NT2/D1 (cell line): ENCODE measurements around the gene LMAN2.

Source experiments
- DNase-seq: peaks from one replicate; pipeline ENCODE4 v3.0.0-alpha.2; 2011; ENCODE audit warnings: low read depth, low spot score
- H3K27me3 ChIP-seq: 2 replicates; pipeline ENCODE4 v1.6.0; 2011; ENCODE audit warnings: mild to moderate bottlenecking; ENCODE audit not compliant: insufficient read length, insufficient read depth
- H3K36me3 ChIP-seq: 2 replicates; pipeline ENCODE4 v1.6.1; 2011; ENCODE audit warnings: mild to moderate bottlenecking, low read length, mixed read lengths; ENCODE audit not compliant: insufficient read depth, insufficient read length
- H3K4me1 ChIP-seq: 2 replicates; pipeline ENCODE4 v1.5.1; 2011; ENCODE audit not compliant: insufficient read depth, insufficient read length
- H3K4me3 ChIP-seq: 2 replicates; pipeline ENCODE4 v1.5.1; 2011; ENCODE audit warnings: low read depth; ENCODE audit not compliant: insufficient read length
- H3K9ac ChIP-seq: 2 replicates; pipeline ENCODE4 v1.6.0; 2011; ENCODE audit warnings: low read depth; ENCODE audit not compliant: insufficient read length
- H3K9me3 ChIP-seq: 2 replicates; pipeline ENCODE4 v1.5.1; 2011; ENCODE audit warnings: mild to moderate bottlenecking, low read length; ENCODE audit not compliant: insufficient read depth
- SUZ12 ChIP-seq: IDR thresholded peaks from 2 replicates; pipeline ENCODE4 v1.6.1; 2011; ENCODE audit not compliant: insufficient read length, insufficient read depth; ENCODE audit errors: extremely low read depth
- YY1 ChIP-seq: IDR thresholded peaks from 2 replicates; pipeline ENCODE4 v1.6.1; 2011; ENCODE audit not compliant: insufficient read length, insufficient read depth
- ZNF274 ChIP-seq: IDR thresholded peaks from 2 replicates; pipeline ENCODE4 v1.6.1; 2011; ENCODE audit warnings: mild to moderate bottlenecking, low read depth, low read length

Gene LMAN2

DNA sequence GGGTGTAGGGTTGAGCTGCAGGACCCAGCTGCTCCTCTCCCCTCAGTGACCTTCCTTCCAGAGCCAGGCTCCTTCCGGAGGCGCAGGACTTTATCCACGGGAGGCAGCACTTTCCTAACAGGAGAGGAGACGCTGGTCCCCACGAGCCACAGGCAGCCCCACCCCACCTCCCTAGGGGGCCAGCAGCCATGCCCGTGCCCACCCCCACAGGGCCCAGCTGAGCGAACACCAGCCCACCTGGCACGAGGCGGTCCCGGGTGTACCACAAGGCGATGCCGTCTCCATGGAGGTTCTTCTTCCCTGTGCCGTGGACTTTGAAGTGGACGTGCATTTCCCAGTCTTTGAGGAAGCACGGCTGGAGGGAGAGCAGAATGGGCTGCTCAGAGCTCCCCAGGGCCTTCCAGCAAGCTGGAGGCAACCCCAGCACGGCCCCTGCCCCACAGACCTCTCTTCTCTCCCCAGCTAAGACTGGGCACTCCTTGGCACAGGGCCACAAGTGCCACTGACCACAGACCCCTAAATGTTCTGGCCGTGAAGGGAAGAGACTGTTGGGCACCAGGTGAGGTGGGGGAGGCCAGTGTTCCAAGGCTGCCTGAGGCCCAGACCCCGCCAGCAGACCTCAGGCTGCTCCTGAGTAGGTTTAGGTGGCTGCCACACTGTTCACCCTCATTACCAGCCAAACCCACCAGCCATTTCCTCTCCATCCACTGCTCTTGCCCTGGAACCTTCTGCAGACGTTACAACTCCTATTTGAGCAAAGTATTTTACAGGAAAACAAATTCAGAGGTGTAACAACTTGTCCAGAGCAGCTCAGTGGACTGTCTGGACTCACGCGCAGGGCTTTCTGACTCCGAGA is 13.0 kb downstream of the LMAN2 start:
- Histone ChIP-seq H3K9ac (no peak overlapping the region), H3K27me3 (no peaks in the 10 kb centered on the region), H3K36me3 (peaks cover 80% of the 10 kb centered on the region), H3K4me1 (peaks cover 3% of the 10 kb centered on the region), H3K4me3 (no peak overlapping the region), H3K9me3 (no peaks in the 10 kb centered on the region)
- TF ChIP-seq SUZ12 (no peak), YY1 (no peak), ZNF274 (no peak)
- DNase-seq: no peak

DNA sequence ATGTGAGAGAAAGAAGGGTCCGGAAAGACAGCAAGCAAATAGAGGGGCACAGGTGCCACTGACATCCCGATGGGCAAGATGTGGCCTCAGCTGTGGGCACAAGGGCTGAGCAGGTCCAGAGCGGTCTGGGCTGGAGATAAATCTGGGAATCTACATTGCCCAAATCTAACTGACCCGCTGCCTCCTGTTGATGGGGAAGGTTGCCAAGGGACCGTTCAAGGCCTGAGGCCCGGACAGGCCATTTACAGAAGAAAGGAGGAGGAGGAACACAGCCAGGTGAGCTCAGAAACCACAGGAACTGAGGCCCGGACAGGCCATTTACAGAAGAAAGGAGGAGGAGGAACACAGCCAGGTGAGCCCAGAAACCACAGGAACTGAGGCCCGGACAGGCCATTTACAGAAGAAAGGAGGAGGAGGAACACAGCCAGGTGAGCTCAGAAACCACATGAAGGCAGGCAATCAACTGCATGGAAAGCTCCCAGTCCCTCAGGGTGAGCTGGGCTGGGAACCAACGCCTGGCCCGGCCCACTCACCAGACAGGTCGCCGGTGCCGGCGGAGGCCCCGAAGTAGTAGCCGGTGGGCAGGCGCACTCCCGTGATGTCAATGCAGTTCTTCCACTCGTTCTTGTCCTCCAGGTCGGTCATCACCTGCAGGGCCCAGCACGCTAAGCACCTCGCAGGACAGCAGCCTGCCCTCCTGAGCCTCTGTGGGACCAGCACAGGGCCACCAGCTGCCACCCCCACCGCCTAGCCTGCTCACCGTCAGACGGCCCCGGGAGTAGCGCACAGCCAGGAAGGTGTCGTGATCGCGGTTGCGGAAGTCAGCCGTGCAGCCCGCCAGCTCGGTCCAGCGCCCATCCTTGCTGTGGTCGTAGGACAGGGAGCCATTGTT is 14.6 kb downstream of the LMAN2 start:
- H3K9me3 ChIP-seq: no peaks in the 10 kb centered on the region
- H3K9ac ChIP-seq: no peak overlapping the region
- peaks cover 3% of the 10 kb centered on the region for H3K4me1 ChIP-seq
- no peak overlapping the region for H3K4me3 ChIP-seq
- peaks cover 87% of the 10 kb centered on the region for H3K36me3 ChIP-seq
- TF ChIP-seq SUZ12 (no peak), YY1 (no peak), ZNF274 (no peak)
- no peak for DNase-seq
- H3K27me3 ChIP-seq: no peaks in the 10 kb centered on the region

DNA sequence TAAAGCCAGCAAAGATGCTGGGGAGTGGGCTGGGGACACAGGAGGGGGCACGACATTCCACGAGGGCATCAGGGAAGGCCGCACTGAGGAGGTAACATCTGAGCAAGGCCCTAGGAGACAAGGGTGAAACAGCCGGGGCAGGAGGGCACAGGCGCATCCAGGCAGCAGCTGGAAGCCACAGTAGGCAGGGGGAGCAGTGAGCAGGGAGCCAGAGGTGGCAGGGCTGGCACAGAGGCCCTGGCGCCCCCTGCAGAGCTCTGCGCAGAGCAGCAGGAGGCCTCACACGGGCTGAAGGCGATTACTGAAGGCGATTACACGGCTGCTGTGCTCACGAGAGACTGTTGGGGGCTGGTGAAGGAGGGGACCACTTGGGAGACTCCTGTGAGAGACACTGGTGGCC is 15.4 kb downstream of the LMAN2 start:
- Histone ChIP-seq H3K4me3 (no peak overlapping the region), H3K9me3 (no peaks in the 10 kb centered on the region), H3K27me3 (no peaks in the 10 kb centered on the region), H3K4me1 (peaks cover 3% of the 10 kb centered on the region), H3K9ac (no peak overlapping the region), H3K36me3 (peaks cover 87% of the 10 kb centered on the region)
- TF ChIP-seq YY1: no peak
- no peak for TF ChIP-seq ZNF274
- no peak for TF ChIP-seq SUZ12
- DNase-seq: no peak

DNA sequence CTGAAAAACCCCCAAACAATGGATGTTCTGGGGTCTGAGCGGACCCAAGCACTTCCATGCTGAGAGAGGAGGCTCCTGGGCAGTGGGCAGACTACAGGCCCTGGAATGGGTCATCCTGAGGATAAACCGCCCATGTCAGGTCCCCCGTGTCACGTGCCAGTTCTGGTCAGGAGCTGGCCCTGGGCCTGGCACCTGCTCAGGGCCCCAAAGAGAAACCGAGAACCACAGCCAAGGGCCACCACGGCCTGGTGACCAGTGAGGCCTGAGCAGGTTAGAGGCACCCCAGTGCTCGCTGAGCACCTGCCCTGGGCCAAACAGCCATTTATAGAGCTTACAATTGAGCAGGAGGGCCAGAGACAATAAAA is 15.8 kb downstream of the LMAN2 start:
- no peaks in the 10 kb centered on the region for H3K9me3 ChIP-seq
- peaks cover 91% of the 10 kb centered on the region for H3K36me3 ChIP-seq
- TF ChIP-seq SUZ12 (no peak), YY1 (no peak), ZNF274 (no peak)
- no peaks in the 10 kb centered on the region for H3K27me3 ChIP-seq
- peaks cover 3% of the 10 kb centered on the region for H3K4me1 ChIP-seq
- no peak overlapping the region for H3K4me3 ChIP-seq
- no peak overlapping the region for H3K9ac ChIP-seq
- DNase-seq: no peak

DNA sequence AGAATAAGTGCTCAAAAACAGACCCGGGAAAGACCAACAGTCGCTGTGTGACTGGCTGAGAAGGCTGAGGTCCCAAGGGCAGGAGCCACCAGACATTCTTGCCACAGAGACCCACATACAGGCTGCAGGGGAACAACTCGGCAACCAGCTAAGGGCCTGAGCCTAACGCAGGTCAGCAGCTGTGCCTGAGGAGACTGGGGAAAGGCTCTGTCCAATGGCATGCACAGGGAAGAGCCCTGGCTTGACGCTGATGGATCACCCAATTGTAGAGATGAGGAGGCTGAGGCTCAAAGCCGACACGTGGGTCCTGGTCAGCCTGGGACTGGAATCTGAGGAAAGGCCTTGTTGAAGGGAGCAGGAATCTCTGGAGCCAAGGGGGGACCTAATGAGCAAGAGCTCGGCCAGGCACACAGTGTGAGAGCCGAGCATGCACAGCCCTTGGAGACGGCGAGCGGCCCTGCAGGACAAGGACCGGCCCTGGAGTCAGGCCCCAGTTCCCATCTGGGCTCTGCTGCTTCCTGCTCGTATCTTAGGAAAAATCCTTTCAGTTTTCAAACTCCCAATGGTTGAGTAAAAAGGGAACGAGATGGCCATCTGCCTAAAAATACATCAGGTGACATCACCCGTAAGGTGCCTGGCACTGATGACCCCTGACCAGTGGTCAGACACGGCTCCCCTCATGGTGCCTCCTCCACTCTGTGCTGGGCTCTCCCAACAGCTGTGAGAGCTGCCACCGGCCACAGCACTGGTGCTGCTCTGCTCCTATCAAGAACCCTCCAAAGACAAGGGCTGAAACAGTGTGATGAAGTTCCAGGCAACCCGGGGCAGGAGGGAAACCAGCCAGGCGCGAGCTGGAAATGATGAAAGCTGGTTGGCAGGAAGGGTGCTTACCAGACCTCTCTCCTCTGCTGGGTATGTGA is 16.4 kb downstream of the LMAN2 start:
- Histone ChIP-seq H3K4me1 (peaks cover 3% of the 10 kb centered on the region), H3K36me3 (peaks cover 97% of the 10 kb centered on the region)

DNA sequence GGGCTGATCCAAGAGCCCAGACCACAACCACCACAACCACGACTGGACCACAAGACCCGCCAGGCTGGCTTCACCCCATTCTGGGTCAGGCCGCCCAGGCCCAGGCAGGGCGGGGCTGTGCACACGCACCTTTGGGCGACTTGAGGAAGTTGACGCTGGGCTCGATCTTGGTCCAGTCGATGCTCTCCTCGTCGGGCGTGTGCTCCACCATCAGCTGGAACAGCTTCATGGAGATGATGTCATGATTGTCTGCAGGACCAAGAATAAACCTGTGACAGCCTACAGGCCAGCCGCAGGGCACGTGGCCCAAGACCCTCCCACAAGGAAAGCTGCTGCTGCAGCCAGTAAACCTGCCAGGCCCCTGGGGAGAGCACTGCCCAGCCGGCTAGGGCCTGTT is 17.3 kb downstream of the LMAN2 start:
- H3K4me3 ChIP-seq: no peak overlapping the region
- no peaks in the 10 kb centered on the region for H3K9me3 ChIP-seq
- no peaks in the 10 kb centered on the region for H3K27me3 ChIP-seq
- peaks cover 96% of the 10 kb centered on the region for H3K36me3 ChIP-seq
- peaks cover 3% of the 10 kb centered on the region for H3K4me1 ChIP-seq
- H3K9ac ChIP-seq: no peak overlapping the region
- DNase-seq: no peak
- no peak for TF ChIP-seq SUZ12
- no peak for TF ChIP-seq YY1
- no peak for TF ChIP-seq ZNF274

More for the DNA sequence above, 16.4 kb downstream of the LMAN2 start:
- Histone ChIP-seq H3K9ac (no peak overlapping the region), H3K9me3 (no peaks in the 10 kb centered on the region), H3K4me3 (no peak overlapping the region), H3K27me3 (no peaks in the 10 kb centered on the region)
- no peak for TF ChIP-seq YY1
- no peak for TF ChIP-seq SUZ12
- no peak for TF ChIP-seq ZNF274
- no peak for DNase-seq
